Measurements from ENCODE around the gene CCNY. TPM values are rescaled to one million over a fixed set of nuclear protein-coding genes. Genes with fewer than 3 reads are reported as not detected.
A peak's percentile ranks its signal among the peaks of the same experiment; 100 is the strongest.

The CCNY gene
- total and polyA plus RNA-seq, 2 of the 13 experiments (the other 11 are each of a cell fraction or from before 2014, with no cell fraction given) = 48.2 to 54.7 TPM

- TF ChIP-seq KLF12 (CRISPR knock-in tag; IDR thresholded peaks at IDR 0.05; ENCODE audit: borderline replicate concordance) (no peak), HOMEZ (CRISPR knock-in tag; IDR thresholded peaks at IDR 0.05; ENCODE audit: low read depth) (0 out of 2 replicates have a peak, but pooled peaks have one; percentile 33), FOXO1 (CRISPR knock-in tag; IDR thresholded peaks at IDR 0.05) (no peak; the same call in 1 of the 2 replicates), PBX2 (CRISPR knock-in tag; IDR thresholded peaks at IDR 0.05) (no peak), RARG (CRISPR knock-in tag; IDR thresholded peaks at IDR 0.05; ENCODE audit: low read depth) (no peak), SOX5 (CRISPR knock-in tag; IDR thresholded peaks at IDR 0.05; ENCODE audit: borderline replicate concordance) (no peak; the same call in 1 of the 2 replicates), HIVEP1 (CRISPR knock-in tag; IDR thresholded peaks at IDR 0.05) (no peak), TSC22D2 (CRISPR knock-in tag; IDR thresholded peaks at IDR 0.05; ENCODE audit: borderline replicate concordance) (no peak), ZBTB34 (CRISPR knock-in tag; IDR thresholded peaks at IDR 0.05) (no peak), MIER3 (CRISPR knock-in tag; IDR thresholded peaks at IDR 0.05; ENCODE audit: borderline replicate concordance) (no peak)
- TF ChIP-seq, protein P1, sequence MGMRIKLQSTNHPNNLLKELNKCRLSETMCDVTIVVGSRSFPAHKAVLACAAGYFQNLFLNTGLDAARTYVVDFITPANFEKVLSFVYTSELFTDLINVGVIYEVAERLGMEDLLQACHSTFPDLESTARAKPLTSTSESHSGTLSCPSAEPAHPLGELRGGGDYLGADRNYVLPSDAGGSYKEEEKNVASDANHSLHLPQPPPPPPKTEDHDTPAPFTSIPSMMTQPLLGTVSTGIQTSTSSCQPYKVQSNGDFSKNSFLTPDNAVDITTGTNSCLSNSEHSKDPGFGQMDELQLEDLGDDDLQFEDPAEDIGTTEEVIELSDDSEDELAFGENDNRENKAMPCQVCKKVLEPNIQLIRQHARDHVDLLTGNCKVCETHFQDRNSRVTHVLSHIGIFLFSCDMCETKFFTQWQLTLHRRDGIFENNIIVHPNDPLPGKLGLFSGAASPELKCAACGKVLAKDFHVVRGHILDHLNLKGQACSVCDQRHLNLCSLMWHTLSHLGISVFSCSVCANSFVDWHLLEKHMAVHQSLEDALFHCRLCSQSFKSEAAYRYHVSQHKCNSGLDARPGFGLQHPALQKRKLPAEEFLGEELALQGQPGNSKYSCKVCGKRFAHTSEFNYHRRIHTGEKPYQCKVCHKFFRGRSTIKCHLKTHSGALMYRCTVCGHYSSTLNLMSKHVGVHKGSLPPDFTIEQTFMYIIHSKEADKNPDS (CRISPR knock-in tag; IDR thresholded peaks at IDR 0.05) = no peak
- TF ChIP-seq, protein P2, sequence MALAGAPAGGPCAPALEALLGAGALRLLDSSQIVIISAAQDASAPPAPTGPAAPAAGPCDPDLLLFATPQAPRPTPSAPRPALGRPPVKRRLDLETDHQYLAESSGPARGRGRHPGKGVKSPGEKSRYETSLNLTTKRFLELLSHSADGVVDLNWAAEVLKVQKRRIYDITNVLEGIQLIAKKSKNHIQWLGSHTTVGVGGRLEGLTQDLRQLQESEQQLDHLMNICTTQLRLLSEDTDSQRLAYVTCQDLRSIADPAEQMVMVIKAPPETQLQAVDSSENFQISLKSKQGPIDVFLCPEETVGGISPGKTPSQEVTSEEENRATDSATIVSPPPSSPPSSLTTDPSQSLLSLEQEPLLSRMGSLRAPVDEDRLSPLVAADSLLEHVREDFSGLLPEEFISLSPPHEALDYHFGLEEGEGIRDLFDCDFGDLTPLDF (CRISPR knock-in tag; IDR thresholded peaks at IDR 0.05) = no peak
- TF ChIP-seq, protein P3, sequence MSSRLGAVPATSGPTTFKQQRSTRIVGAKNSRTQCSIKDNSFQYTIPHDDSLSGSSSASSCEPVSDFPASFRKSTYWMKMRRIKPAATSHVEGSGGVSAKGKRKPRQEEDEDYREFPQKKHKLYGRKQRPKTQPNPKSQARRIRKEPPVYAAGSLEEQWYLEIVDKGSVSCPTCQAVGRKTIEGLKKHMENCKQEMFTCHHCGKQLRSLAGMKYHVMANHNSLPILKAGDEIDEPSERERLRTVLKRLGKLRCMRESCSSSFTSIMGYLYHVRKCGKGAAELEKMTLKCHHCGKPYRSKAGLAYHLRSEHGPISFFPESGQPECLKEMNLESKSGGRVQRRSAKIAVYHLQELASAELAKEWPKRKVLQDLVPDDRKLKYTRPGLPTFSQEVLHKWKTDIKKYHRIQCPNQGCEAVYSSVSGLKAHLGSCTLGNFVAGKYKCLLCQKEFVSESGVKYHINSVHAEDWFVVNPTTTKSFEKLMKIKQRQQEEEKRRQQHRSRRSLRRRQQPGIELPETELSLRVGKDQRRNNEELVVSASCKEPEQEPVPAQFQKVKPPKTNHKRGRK (CRISPR knock-in tag; IDR thresholded peaks at IDR 0.05) = no peak
- TF ChIP-seq, protein P4, sequence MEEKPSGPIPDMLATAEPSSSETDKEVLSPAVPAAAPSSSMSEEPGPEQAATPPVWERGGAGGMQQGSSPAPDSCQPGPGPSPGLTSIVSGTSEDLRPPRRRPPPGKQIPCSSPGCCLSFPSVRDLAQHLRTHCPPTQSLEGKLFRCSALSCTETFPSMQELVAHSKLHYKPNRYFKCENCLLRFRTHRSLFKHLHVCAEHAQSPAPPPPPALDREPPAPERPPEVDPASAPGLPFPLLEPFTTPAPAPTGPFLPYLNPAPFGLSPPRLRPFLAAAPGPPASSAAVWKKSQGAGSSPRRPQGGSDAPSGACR (CRISPR knock-in tag; IDR thresholded peaks at IDR 0.05) = 0 out of 2 replicates have a peak, but pooled peaks have one; percentile 26
- TF ChIP-seq, protein P5, sequence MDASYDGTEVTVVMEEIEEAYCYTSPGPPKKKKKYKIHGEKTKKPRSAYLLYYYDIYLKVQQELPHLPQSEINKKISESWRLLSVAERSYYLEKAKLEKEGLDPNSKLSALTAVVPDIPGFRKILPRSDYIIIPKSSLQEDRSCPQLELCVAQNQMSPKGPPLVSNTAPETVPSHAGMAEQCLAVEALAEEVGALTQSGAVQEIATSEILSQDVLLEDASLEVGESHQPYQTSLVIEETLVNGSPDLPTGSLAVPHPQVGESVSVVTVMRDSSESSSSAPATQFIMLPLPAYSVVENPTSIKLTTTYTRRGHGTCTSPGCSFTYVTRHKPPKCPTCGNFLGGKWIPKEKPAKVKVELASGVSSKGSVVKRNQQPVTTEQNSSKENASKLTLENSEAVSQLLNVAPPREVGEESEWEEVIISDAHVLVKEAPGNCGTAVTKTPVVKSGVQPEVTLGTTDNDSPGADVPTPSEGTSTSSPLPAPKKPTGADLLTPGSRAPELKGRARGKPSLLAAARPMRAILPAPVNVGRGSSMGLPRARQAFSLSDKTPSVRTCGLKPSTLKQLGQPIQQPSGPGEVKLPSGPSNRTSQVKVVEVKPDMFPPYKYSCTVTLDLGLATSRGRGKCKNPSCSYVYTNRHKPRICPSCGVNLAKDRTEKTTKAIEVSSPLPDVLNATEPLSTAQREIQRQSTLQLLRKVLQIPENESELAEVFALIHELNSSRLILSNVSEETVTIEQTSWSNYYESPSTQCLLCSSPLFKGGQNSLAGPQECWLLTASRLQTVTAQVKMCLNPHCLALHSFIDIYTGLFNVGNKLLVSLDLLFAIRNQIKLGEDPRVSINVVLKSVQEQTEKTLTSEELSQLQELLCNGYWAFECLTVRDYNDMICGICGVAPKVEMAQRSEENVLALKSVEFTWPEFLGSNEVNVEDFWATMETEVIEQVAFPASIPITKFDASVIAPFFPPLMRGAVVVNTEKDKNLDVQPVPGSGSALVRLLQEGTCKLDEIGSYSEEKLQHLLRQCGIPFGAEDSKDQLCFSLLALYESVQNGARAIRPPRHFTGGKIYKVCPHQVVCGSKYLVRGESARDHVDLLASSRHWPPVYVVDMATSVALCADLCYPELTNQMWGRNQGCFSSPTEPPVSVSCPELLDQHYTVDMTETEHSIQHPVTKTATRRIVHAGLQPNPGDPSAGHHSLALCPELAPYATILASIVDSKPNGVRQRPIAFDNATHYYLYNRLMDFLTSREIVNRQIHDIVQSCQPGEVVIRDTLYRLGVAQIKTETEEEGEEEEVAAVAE (CRISPR knock-in tag; IDR thresholded peaks at IDR 0.05; ENCODE audit: borderline replicate concordance) = no peak
Measured at GRCh38 chr10:35409808-35410207, 73.5 kb downstream of the CCNY start (continued).

Data from HepG2 (cell line).